ENCODE data around the gene AGAP4.
"Not testable (repeated sequence)": the region's sequence is repeated elsewhere in the genome, so short reads cannot be mapped to it uniquely, and the experiment has no call there.

AGAP4 gene

GRCh38 chr10:45790694-45791426 lies 56.4 kb downstream of the AGAP4 start:
- not testable (repeated sequence) for DNase-seq (ENCODE audit: low read depth)

DNA sequence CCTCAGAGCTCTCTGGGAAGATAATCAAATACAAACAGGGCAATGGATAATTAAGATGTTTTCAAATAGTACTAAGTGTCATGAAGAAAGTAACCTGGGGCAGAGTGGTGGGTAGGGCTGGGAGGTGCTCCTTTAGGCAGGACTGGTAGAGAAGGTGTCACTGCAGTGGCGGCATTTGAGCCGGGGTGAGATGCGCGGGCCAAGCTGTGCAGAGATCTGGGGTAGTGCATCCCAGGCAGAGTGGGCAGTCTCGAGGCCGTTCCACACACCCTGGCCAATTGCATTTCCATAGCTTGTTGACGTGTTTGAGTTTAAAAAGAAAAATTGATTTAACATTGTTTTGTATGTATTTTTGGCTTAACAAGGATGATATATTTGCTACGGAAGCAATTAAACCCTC lies 57.3 kb downstream of the AGAP4 start:
- DNase-seq (ENCODE audit: low read depth) = not testable (repeated sequence)

DNA sequence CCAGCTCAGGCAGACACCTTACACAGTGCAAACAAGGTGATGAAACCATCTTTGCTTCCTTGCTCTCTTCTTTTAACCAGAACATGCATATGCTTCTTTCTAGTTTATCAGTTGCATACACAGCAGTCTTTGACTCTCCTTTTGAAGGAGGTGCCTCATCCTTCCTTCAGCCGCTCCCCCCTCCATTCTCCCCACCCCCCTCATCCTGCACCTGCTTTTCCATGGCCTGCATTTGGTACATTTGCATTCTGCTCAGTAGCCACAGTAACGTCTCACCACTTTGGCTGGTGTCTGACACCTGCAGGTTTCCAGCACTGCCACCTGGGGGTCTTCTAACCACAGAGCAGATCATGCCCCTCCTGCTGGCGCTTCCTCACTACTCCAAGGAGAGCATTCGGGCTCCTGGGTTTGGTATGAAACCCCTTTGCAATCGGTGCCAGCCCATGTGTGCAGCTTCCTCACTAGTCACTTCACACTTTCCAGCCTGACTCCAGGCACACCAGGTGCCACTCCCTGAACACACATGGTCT lies 60.0 kb downstream of the AGAP4 start:
- not testable (repeated sequence) for DNase-seq (ENCODE audit: low read depth)

GRCh38 chr10:45786217-45786616 lies 61.1 kb downstream of the AGAP4 start:
- not testable (repeated sequence) for DNase-seq (ENCODE audit: low read depth)
